Erythroblast (primary cell): Measurements from ENCODE around the gene AKR1D1.
"Not testable (repeated sequence)": the region's sequence is repeated elsewhere in the genome, so short reads cannot be mapped to it uniquely, and the experiment has no call there.

ENCODE experiments used
- DNase-seq, 2 experiments: peaks; one replicate each; lab custom pipeline; 2025; lab: John Stamatoyannopoulos, UW
- GATA1 ChIP-seq: IDR thresholded peaks from 2 replicates; pipeline ENCODE4 v1.6.1; 2011; ENCODE audit warnings: low read depth, mild to moderate bottlenecking, control low read depth, low read length, moderate library complexity
- POLR2A ChIP-seq: IDR thresholded peaks from 2 replicates; pipeline ENCODE4 v1.6.1; 2011; ENCODE audit warnings: mild to moderate bottlenecking, low read length

Gene AKR1D1

DNA sequence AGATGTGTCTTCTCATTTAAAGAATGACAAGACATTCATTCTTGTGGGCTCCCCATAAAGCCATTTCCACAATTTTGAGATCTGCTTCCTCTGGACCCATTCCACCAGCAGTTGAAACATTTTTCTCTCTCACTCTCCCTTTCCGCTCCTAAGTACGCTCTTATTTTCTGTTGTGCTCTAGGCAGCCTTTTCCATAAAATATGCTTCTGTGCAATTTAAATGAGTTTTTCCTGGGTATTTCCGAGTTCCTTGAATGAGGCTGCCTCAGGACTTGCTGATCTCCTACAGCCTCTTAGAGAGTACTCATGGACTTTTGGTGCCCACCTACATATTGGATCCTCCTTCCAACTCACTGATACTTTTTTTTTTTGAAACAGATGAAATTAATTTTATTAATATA is 23.6 kb upstream of the AKR1D1 start:
- DNase-seq: no peak
- TF ChIP-seq POLR2A (no peak), GATA1 (no peak)

- DNase-seq: not testable (repeated sequence)
Observed at GRCh38 chr7:138055698-138056097, 20.6 kb upstream of the AKR1D1 start.

- no peak for DNase-seq
- TF ChIP-seq POLR2A: no peak
- TF ChIP-seq GATA1: no peak
Observed at GRCh38 chr7:138063400-138063799, 12.9 kb upstream of the AKR1D1 start.

- no peak for DNase-seq
- no peak for TF ChIP-seq POLR2A
- no peak for TF ChIP-seq GATA1
Observed at GRCh38 chr7:138064856-138065357, 11.4 kb upstream of the AKR1D1 start.

GRCh38 chr7:138065827-138066226 is 10.4 kb upstream of the AKR1D1 start:
- TF ChIP-seq GATA1 (no peak), POLR2A (no peak)
- no peak for DNase-seq

- DNase-seq: no peak
- TF ChIP-seq GATA1 (no peak), POLR2A (no peak)
Observed at GRCh38 chr7:138066954-138067394, 9.3 kb upstream of the AKR1D1 start.

- TF ChIP-seq GATA1 (no peak), POLR2A (no peak)
- DNase-seq: no peak
Observed at GRCh38 chr7:138067774-138068173, 8.5 kb upstream of the AKR1D1 start.

DNA sequence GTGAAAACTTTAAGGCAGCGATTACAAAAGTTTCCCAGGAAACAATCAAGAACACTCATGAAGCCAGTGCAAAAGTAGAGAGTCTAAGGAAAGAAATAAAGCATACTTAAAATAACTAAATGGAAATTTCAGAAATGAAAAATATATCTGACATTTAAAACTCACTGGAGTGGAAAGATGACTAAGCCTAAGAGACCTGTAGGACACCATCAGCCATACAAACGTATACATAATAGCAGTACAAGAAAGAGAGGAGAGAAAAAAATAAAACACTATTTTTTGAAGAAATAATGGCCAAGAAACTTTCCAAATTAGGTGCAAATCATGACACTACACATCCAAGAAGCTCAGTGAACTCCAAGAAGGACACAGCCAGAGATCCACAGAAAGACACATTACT is 5.4 kb upstream of the AKR1D1 start:
- TF ChIP-seq GATA1 (no peak), POLR2A (no peak)
- DNase-seq: no peak

GRCh38 chr7:138072726-138073125 is 3.5 kb upstream of the AKR1D1 start:
- TF ChIP-seq GATA1 (no peak), POLR2A (no peak)
- DNase-seq: no peak

DNA sequence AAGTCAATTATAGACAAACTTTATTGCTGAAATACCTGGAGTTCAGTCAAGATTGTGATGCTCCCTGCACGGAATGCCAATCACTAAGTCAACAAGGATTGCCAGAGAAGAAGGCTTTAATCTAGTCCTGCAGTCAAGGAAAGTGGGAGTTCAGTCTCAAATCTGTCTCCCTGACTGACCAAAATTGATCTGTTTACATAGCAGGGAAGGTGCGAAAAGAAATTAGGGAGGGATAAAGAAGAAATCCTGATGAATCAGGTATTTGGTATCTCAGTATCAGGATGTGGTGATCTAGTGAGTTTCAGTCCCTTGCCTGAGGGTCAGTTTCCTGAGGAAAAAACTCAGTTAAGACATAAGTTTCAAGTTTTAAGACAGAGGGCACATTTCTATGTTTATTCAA is 2.1 kb upstream of the AKR1D1 start:
- DNase-seq: no peak
- TF ChIP-seq POLR2A (no peak), GATA1 (no peak)

DNA sequence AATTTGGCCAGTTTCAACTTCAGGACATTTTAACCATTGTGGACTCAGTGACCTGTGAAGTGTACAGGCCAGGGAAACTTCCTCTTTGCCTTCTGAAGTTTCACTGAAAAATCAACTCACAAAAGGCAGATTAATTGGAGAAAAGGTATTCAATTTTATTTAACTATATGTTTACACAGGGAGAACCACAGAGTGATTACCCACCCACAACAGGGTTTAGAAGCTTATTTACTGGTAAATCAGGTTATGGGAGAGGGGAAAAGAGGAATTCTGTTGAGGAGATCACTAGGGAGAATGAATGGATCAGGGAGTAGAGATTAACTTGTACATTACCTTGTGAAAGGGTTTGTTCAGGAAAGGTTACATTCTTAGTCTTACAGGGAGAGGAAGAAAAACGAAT is 1.7 kb upstream of the AKR1D1 start:
- TF ChIP-seq GATA1 (no peak), POLR2A (no peak)
- DNase-seq: no peak

GRCh38 chr7:138075350-138075749 is 909 bp upstream of the AKR1D1 start:
- TF ChIP-seq GATA1 (no peak), POLR2A (no peak)
- DNase-seq: no peak

DNA sequence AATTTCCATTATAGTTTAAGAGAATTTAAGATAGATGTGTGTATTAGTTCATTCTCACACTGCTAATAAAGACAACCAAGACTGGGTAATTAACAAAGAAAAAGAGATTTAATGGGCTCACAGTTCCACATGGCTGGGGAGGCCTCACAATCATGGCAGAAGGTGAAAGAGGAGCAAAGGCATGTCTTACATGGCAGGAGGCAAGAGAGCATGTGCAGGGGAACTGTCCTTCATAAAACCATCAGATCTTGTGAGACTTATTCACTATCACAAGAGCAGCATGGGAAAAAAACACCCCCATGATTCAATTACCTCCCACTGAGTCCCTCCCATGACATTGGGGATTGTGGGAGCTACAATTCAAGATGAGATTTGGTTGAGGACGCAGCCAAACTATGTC is 473 bp upstream of the AKR1D1 start:
- not testable (repeated sequence) for DNase-seq

DNA sequence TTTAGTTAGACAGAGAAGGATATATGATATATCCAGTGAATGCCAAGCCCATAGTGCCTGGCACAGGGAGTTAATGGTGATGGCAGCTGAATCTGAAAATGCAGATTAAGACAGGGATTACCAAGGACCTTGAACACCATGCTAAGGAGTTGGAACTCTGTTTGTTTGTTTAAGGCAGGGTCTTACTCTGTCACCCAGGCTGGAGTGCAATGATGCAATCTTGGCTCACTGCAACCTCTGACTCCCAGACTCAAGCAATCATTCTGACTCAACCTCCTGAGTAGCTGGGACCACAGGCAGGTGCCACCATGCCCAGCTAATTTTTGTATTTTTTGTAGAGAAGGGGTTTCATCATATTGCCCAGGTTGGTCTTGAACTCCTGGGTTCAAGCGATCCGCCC is 1.6 kb downstream of the AKR1D1 start:
- no peak for DNase-seq
- no peak for TF ChIP-seq POLR2A
- TF ChIP-seq GATA1: no peak

- DNase-seq: no peak
- TF ChIP-seq POLR2A: no peak
- no peak for TF ChIP-seq GATA1
Observed at GRCh38 chr7:138079137-138079536, 2.9 kb downstream of the AKR1D1 start.

DNA sequence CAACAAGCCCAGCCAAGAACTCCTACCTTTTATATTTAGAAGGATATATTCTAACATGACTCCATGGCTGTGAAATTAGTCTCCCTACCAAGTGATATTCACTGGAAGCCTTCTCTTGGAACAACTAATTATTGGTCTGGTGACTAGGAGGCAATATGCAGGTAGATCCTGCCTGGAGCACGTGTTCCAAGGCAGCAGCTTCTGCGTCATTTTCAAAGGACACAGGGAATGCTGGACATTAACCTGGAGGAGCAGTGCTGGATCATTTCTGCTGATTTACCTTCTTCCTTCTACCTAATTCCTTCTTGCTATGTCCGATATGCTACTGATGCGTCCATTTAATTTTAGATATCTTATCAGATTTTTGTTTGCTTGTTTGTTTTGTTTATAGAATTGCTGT is 5.6 kb downstream of the AKR1D1 start:
- no peak for TF ChIP-seq GATA1
- no peak for DNase-seq
